ENCODE results near the gene ADAMTSL3. TPM values are rescaled to one million over a fixed set of nuclear protein-coding genes. Genes with fewer than 3 reads are reported as not detected.

The ADAMTSL3 gene
- total RNA-seq, 4 donors from 2014 or later, result 2.0 to 11.3 (median 3.8) TPM

GRCh38 chr15:83767741-83768140, 113.8 kb downstream of the ADAMTSL3 start:
- Histone ChIP-seq H3K27ac (no peak overlapping the region), H3K4me3 (no peak overlapping the region), H3K27me3 (no peaks in the 10 kb centered on the region), H3K9me3 (no peaks in the 10 kb centered on the region), H3K36me3 (no peaks in the 10 kb centered on the region), H3K4me1 (peaks cover 10% of the 10 kb centered on the region)
- TF ChIP-seq POLR2AphosphoS5 (IDR thresholded peaks at IDR 0.05) (no peak), EP300 (IDR thresholded peaks at IDR 0.05) (no peak), CTCF (IDR thresholded peaks at IDR 0.05) (no peak), POLR2A (IDR thresholded peaks at IDR 0.05) (no peak)
- WGBS, result 83% methylated on average over 4 of the region's 4 CpGs
- DNase-seq (ENCODE audit: low spot score in 2 of 2), result no peak

- Histone ChIP-seq H3K4me1 (peaks cover 4% of the 10 kb centered on the region), H3K27me3 (no peaks in the 10 kb centered on the region), H3K27ac (no peak overlapping the region), H3K4me3 (no peak overlapping the region), H3K9me3 (no peaks in the 10 kb centered on the region), H3K36me3 (no peaks in the 10 kb centered on the region)
- no peak for DNase-seq (ENCODE audit: low spot score in 2 of 2)
- WGBS, result 49% methylated on average over 1 of the region's 1 CpG
- TF ChIP-seq EP300 (IDR thresholded peaks at IDR 0.05) (no peak), POLR2AphosphoS5 (IDR thresholded peaks at IDR 0.05) (no peak), CTCF (IDR thresholded peaks at IDR 0.05) (no peak), POLR2A (IDR thresholded peaks at IDR 0.05) (no peak)
These were observed 115.6 kb downstream of the ADAMTSL3 start for GRCh38 chr15:83769411-83769999.

GRCh38 chr15:83775738-83776137, 121.8 kb downstream of the ADAMTSL3 start:
- Histone ChIP-seq H3K9me3 (no peaks in the 10 kb centered on the region), H3K36me3 (no peaks in the 10 kb centered on the region), H3K4me1 (no peaks in the 10 kb centered on the region), H3K4me3 (no peak overlapping the region), H3K27me3 (no peaks in the 10 kb centered on the region), H3K27ac (no peak overlapping the region)
- WGBS, result 76% methylated on average over 2 of the region's 3 CpGs
- TF ChIP-seq POLR2AphosphoS5 (IDR thresholded peaks at IDR 0.05) (no peak), EP300 (IDR thresholded peaks at IDR 0.05) (no peak), POLR2A (IDR thresholded peaks at IDR 0.05) (no peak), CTCF (IDR thresholded peaks at IDR 0.05) (no peak)
- no peak for DNase-seq (ENCODE audit: low spot score in 2 of 2)

GRCh38 chr15:83776986-83777385, 123.1 kb downstream of the ADAMTSL3 start:
- no peak overlapping the region for H3K27ac ChIP-seq
- H3K27me3 ChIP-seq, result no peaks in the 10 kb centered on the region
- no peak for TF ChIP-seq EP300 (IDR thresholded peaks at IDR 0.05)
- no peak for TF ChIP-seq POLR2A (IDR thresholded peaks at IDR 0.05)
- TF ChIP-seq CTCF (IDR thresholded peaks at IDR 0.05), result no peak
- TF ChIP-seq POLR2AphosphoS5 (IDR thresholded peaks at IDR 0.05), result no peak
- DNase-seq (ENCODE audit: low spot score in 2 of 2), result no peak
- no peaks in the 10 kb centered on the region for H3K36me3 ChIP-seq
- H3K4me3 ChIP-seq, result no peak overlapping the region
- H3K4me1 ChIP-seq, result no peaks in the 10 kb centered on the region
- 93% methylated on average over 3 of the region's 4 CpGs for WGBS
- no peaks in the 10 kb centered on the region for H3K9me3 ChIP-seq

- TF ChIP-seq POLR2AphosphoS5 (IDR thresholded peaks at IDR 0.05), result no peak
- no peak for TF ChIP-seq CTCF (IDR thresholded peaks at IDR 0.05)
- no peak for TF ChIP-seq EP300 (IDR thresholded peaks at IDR 0.05)
- TF ChIP-seq POLR2A (IDR thresholded peaks at IDR 0.05), result no peak
- H3K27ac ChIP-seq, result no peak overlapping the region
- no peaks in the 10 kb centered on the region for H3K4me1 ChIP-seq
- H3K9me3 ChIP-seq, result peaks cover 6% of the 10 kb centered on the region
- no peaks in the 10 kb centered on the region for H3K36me3 ChIP-seq
- no peaks in the 10 kb centered on the region for H3K27me3 ChIP-seq
- DNase-seq (ENCODE audit: low spot score in 2 of 2), result no peak
- no peak overlapping the region for H3K4me3 ChIP-seq
- WGBS, result 89% methylated on average over 1 of the region's 1 CpG
These were observed 129.3 kb downstream of the ADAMTSL3 start for GRCh38 chr15:83783227-83783626.

Data from suprapubic skin (tissue), 4 donors.